ENCODE data around the gene THEMIS.
A peak's percentile ranks its signal among the peaks of the same experiment; 100 is the strongest.
"Not testable (repeated sequence)": the region's sequence is repeated elsewhere in the genome, so short reads cannot be mapped to it uniquely, and the experiment has no call there.

The THEMIS gene

DNA sequence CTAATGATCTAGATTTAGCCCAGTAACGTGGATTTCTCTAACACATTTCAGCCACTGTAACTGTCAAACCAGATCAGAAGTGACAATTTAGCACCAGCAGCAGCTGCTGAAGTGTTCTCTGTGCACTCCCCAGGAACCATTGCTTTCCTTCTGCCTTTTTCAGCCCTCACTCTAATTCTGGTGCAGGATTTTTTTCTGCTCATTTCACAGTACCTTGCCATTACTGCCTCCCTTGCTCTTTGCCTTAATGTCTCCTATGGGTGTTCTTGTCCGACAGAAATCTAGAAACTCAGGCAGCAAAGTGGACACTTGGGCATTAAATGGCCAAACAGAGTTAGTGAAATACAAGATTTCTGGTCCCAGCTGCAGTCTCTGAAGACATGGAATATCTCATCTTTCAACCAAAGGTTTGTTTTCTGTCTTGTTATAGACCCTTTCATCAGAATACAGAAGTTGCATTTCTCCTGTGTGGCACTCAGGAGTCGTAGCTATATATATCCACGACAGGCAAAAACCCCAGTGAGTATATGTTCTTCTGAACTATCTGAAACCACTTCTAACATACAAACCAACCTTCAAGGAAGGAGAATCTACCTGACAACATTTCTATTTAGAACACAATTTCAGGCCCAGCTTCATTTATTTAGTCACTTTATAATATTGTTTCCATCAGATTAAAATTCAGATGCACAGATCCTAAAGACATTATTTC lies 92.9 kb downstream of the THEMIS start:
- DNase-seq (ENCODE audit: extremely low read depth in 1 of 2, low read depth in 1 of 2) = no peak

DNA sequence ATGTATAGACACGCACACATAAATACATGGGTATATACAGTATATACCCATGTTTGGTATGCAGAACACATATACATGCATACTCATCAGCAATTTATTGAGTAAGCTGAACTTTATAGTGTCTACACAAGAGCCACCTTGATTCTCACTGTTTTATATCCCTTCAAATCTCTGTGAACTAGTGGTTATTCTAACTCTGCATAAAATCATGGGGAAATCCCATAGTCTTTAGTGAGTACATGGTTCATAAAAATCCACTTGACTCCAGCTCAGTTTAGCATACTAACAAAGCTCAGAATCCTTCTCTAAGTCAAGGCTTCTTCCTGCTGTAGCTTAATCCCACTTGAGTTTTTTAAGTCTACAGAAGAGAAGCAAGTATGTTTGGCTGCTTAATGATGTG lies 104.1 kb downstream of the THEMIS start:
- no peak for DNase-seq (ENCODE audit: extremely low read depth in 1 of 2, low read depth in 1 of 2)

DNA sequence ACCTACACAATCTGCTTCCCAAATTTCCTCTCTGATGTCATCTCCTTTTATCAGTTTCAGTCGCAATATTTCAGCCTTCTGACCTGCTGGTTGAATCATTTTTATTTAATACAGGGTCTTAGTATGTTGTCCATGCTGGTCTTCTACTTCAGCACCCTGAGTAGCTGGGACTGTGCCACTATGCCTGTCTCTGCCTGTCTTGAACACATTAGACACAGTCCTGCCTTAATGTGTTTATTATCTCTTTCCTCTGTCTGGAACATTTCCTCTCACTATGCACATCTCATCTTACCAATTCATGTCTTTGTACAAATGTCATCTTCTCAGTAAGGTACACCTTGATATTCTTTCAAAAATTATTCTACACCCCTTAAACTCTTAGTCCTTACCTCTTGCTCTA lies 106.5 kb downstream of the THEMIS start:
- no peak for DNase-seq (ENCODE audit: extremely low read depth in 1 of 2, low read depth in 1 of 2)

DNA sequence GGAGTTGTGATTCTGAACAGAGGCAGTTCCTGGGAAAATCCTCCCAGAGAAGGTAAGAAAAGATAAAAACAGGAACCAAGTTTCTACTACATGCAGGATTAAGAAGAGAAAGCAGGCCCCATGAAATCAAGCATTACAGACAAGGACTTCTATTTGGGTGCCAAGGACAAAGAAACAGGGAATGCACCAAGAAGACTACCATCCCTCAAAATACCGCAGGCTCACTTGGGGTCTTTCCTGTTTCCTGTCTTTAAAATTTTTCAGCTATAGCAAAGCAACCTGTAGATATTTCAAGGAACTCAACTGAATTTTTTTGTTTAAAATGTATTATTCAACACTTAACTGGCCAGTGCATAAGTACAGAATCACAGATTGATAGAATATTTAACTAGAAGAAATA lies 107.5 kb downstream of the THEMIS start:
- DNase-seq (ENCODE audit: extremely low read depth in 1 of 2, low read depth in 1 of 2) = no peak

DNA sequence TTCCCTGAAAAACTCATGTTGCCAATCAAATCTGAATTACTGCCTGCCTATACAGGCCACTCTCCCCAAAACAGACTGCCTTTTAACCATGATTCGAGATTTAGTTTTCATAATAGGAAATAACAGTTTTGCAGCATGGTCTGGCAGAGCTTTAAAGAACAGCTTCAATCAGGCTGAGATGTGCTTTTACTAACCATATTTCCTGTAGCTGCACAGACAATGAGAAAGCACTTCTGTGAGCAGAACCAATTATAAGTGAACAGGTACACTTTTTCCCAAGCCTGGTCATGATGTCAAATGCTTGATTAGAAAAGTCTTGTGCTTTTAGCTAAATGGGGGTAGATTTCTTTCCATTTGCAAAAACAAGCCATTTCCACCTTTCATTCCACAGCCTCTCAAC lies 108.2 kb downstream of the THEMIS start:
- no peak for DNase-seq (ENCODE audit: extremely low read depth in 1 of 2, low read depth in 1 of 2)

DNA sequence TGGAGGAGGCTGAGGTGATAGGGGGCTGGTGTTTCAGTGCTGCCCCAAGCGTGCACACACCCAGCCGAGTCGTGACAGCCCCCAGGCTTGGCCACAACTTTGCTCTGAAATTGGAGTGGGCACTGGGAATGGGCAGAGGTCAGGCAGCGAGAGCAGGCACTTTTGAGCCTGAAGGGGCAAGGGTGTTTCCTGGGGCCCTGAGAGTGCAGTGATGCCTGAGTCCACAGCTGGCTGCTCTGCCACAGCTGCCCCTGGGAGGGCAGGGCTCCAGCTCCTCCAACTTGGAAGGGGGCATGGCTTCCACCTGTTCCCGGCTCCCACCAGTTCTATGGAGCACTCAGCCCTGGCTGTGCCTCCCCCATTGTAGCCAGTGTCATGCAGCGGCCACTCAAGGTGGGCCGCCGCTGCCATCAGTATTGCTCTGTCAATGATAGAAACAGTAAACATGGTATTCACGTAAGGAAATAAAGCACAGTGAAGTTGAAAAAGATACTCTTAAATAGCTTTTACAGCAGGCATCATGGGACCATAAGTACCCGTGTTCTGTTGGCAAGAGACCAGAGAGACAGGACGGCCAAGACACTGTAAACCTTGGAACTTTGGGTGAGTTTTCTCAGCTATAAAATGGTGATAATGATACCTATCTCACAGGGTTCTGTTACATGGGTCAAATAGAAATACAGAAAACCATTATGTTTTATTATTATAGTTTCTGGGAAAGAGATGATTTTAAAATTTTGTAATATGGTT lies 108.9 kb downstream of the THEMIS start:
- no peak for DNase-seq (ENCODE audit: extremely low read depth in 1 of 2, low read depth in 1 of 2)

DNA sequence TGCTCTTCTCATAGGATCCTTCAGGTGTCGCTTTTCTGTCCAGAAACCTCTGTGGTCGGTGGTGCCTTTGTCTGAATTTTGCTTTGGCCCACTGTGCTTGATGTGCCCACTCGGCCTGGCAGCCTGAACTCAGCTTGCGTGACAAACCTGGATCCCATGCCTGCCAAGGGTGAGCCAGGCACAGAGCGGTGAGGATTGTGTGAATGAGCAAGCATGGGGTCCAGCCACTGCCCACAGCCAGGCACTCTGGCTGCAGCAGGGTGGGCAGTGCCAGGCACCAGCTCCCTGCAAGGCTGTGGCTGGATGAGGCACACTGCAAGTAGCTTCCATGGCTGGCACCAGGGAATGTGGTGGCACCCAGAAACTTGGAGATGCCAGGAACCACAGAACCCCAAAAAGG lies 110.3 kb downstream of the THEMIS start:
- DNase-seq (ENCODE audit: extremely low read depth in 1 of 2, low read depth in 1 of 2) = no peak

DNA sequence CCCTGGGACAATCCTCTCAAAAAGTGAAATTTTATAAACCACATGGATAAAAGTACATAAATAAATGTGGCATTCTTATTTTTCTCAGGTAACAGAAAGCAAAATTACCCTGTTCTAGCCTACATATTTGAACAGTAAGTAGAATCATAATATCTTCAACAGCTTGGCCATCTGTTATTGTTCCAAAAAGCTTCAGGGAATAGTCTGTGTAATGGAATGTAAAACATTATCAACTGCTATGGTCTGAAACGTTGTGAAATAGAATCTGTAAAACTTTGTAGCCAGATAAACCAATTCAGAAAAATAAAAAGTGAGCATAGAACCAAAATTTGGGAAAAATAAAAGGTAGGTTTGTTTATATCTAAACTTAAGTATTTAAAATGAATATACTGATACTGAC lies 114.7 kb downstream of the THEMIS start:
- no peak for DNase-seq (ENCODE audit: extremely low read depth in 1 of 2, low read depth in 1 of 2)

DNA sequence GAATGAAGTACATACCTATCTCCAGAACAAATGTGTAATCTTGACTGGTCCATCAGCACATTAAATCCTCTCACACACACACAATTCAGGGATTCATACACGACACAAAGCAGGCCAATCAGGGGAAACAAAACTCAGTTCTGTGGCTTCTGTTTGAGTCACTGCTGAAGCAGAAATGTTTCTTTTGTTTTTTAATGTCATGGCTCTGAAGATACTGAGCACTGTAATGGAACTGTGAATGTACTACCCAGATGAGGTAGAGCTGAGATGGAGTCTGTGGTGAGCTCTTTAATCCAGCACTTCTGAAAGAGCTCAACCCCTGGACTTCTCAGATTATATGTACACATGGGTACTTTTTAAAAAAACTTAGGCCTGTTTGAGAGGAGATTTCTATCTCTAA lies 116.4 kb downstream of the THEMIS start:
- no peak for DNase-seq (ENCODE audit: extremely low read depth in 1 of 2, low read depth in 1 of 2)

DNA sequence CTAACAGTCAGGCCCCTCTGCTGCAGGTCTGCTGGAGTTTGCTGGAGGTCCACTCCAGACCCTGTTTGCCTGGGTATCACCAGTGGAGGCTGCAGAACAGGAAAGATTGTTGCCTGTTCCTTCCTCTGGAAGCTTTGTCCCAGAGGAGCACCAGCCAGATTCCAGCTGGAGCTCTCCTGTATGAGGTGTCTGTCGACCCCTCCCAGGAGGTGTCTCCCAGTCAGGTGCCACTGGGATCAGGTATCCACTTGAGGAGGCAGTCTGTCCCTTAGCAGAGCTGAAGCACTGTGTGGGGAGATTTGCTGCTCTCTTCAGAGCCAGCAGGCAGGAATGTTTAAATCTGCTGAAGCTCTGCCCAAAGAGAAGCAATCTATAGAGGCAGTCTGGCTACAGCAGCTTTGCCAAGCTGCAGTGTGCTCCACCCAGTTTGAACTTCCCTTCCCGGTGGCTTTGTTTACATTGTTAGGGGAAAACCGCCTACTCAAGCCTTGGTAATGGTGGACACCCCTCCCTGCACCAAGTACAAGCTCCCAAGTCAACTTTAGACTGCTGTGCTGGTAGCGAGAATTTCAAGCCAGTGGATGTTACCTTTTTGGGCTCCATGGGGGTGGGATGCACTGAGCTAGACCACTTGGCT lies 119.1 kb downstream of the THEMIS start:
- DNase-seq (ENCODE audit: extremely low read depth in 1 of 2, low read depth in 1 of 2) = not testable (repeated sequence)

DNA sequence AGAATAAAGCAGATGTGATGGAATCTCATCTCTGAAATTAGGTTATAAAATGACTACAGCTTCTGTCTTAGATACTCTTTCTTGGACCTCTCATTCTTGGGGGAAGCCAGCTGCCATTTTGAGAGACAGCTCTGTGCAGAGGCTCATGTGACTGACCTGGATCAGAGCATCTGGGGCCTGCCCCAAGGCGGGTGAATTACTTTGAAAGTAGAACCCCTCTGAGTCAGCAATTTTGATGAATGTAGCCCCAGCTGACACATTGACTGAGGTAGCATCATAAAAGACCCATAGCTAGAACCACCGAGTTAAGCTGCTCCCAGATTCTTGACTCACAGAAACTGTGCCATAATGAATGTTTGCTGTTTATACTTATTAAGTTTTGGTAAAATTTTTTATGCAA lies 124.5 kb downstream of the THEMIS start:
- DNase-seq (ENCODE audit: extremely low read depth in 1 of 2, low read depth in 1 of 2) = peak in 1 of 2 donors; percentile 18

DNA sequence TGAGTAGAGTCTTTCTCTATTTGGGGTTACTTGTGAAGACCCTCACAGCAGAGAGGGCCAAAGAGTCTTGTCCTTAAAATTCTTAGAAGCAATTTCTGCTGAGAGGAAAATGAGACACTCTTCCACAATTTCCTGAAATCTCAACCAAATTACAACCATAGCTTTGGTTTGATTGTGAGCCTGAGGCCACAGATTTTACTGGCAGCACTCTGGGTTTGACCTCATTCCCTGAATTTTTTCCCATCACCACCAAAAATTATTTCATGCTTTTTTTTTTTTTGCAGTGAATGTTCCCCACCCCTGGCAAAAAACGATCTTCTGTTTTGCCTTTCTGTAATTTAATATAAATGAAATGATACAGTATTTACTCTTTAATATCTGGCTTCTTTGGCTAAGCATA lies 125.5 kb downstream of the THEMIS start:
- no peak for DNase-seq (ENCODE audit: extremely low read depth in 1 of 2, low read depth in 1 of 2)

DNA sequence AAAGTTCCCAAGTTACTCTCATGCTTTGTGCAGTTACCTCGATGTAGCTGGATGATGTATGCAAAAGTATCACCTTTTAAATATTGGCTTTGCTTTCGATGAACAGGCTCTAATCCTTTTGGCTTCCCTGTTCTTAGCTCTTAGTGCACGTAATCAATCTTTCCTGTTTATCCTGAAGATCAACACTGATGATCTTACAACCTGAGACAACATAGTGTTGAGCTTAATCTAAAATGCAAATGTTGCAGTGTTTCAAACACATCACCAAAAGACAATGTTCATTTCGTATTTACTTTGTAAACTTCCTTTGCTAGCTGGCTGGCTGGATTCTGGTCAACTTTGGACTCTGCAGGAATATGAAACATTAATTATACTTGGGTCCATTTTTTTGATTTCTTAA lies 132.1 kb downstream of the THEMIS start:
- DNase-seq (ENCODE audit: extremely low read depth in 1 of 2, low read depth in 1 of 2) = no peak

DNA sequence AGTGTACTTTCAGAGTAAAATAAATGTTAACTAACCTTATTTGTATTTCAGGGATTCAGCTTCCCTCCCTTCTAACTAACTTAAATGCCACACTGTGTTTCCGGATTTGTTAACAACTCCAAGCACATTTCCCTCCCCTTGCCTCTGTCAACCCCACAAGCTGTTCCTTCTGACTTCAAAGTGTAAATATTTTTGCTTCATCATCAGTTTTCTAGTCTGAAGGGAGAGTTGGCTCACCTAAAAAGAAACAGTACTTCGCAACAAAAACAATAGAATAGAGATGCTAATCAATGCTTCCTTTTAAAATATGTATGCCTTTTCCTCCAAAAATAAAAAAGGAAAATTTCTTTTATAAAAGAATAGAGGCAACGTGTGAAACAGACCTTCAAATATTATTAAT lies 132.6 kb downstream of the THEMIS start:
- no peak for DNase-seq (ENCODE audit: extremely low read depth in 1 of 2, low read depth in 1 of 2)

DNA sequence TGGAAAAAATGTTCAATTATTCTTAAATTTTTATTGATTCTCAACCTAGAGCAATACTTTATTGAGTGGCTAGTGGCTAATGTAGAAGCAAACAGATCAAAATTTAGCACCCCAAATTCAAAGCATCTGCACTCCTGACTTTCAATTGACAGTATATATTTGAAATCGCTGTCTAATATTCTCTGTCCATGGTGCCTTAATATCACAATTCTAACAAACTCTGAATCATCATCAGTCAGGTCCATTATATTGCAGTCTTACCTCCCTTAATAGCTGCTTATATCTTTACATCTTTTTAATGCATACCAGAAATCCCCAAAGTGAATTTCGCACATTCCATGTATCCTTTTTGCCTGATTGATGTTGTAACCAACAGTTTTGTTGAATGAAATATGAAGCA lies 134.9 kb downstream of the THEMIS start:
- no peak for DNase-seq (ENCODE audit: extremely low read depth in 1 of 2, low read depth in 1 of 2)

DNA sequence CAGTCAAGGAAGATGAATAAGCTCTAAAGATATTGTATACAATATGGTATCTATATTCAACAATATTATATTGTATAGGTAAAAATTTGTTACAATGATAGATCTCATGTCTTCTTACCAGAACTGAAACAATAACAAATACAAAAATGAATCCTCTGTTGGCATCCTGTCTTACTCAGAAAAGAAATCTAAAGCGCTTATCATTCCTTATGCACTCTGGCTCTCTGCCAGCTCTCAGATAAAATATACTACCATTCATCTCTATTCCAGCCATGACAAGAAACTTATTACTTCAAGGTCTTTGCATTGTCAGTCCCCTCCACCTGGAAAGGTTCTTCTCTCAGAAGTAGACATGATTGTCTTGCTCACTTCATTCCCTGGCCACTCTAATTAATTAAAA lies 138.6 kb downstream of the THEMIS start:
- DNase-seq (ENCODE audit: extremely low read depth in 1 of 2, low read depth in 1 of 2) = no peak

DNA sequence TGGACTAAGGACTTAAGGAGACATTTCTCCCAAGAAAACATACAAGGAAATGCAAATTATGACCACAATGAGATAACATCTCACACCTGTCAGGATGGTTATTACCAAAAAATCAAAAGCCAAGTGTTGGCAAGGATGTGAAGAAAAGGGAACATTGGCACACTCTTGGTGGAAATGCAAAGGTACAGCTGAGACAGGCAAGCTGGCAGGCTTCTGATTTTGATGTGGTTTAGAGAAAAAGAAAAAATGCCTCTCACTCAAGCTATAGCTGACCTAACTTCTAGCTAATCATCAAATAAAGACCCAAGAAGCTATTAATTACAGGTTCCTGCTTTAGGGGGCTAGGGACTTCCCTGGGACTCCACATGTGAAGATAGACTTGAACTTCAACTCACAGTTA lies 139.8 kb downstream of the THEMIS start:
- DNase-seq (ENCODE audit: extremely low read depth in 1 of 2, low read depth in 1 of 2) = no peak

DNA sequence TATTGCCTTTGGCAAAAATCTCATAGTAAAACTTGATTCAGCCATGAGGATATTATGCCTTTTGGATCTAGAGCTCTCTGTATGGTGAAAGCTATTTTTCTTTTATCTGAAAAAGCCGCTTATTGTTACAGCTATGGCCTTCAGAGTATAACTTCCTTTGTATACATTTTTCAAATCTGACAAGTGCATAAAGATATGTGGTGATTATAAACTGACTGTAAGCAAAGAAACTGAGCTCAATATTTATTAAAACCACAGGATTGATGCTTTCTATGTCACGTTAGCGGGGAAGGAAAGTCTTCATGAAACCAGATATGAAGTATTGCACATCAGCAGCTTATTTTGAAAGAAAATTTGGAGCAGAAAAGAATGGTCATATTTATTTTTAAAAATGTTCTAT lies 151.8 kb downstream of the THEMIS start:
- DNase-seq (ENCODE audit: extremely low read depth in 1 of 2, low read depth in 1 of 2) = no peak

DNA sequence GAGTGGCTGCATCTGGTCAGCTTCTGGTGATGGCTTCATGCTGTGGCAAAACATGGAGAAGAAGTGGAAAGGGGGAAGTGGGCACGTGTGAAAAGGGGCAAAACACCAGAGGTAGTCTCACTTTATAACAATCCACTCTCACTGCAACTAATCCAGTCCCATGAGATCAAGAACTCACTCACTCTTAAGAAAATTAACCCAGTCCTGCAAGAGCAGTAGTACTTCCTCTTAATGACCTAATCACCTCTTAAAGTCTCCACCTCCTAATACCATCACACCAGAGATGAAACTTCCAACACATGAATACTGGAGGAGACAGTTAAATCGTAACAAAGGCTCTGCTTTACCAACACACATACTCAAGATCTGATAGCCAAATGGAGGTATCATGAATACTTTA lies 152.6 kb downstream of the THEMIS start:
- no peak for DNase-seq (ENCODE audit: extremely low read depth in 1 of 2, low read depth in 1 of 2)

DNA sequence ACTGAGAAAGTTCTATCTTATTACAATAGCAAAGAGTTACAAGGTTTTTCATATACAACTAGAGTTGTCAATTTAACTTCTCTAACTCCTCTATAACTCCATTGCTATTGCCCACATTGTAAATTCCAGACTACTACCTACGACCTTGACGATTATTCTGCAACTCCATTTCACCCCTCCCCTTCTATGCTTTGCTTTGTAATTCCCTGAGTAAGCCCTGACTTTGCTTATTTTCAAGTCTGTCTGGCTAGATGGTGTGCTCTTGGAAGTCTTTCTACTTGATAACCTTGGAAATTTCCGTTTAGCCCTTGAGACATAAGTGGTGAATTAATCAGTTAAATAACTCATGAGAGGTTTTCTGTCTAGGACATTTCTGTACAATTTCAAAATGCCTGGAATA lies 162.4 kb downstream of the THEMIS start:
- DNase-seq (ENCODE audit: extremely low read depth in 1 of 2, low read depth in 1 of 2) = no peak

DNA sequence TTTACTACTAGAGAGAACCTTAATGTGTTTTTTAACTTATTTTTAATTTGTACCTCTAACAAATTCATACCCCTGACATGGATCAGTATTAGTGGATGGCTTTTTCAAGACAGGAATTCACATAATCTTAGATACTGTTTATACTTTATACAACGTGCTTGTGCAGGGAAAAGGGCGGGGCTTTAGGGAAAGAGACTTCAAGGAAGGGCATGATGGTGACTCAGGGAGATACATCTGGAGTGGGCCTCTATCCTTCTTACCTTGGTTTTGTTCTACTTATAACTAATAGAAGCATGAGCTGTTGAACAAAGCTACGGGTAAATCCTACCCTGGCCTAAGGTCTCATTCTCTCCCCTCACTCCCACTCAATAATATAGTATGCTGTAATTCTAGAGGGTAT lies 163.1 kb downstream of the THEMIS start:
- no peak for DNase-seq (ENCODE audit: extremely low read depth in 1 of 2, low read depth in 1 of 2)

DNA sequence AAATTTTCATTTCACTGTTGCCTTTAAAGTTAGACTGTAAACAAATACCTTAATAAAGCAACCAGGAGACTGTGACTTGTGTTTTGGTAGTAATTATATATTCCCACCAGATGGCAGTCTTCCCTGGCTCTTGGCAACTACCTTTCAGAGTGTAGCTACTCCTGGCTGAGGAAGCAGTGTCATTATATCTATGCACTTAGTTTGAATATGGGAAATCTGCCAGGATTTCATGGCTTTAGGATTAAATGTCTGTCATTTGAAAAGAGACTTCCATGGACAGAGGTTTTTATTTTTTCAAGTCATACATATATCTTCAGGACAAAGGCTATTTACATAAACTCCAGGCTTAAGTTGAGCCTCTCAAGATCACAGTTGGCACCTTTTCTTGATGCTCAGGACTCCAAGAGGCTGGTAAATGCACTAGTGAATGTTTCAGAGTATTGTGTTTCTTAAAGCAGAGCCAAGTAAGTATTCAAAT lies 163.8 kb downstream of the THEMIS start:
- DNase-seq (ENCODE audit: extremely low read depth in 1 of 2, low read depth in 1 of 2) = no peak
